Heart left ventricle (tissue), 16 donors: Measurements from ENCODE around the gene DAPK2. TPM values are rescaled to one million over a fixed set of nuclear protein-coding genes. Genes with fewer than 3 reads are reported as not detected.
A peak's percentile ranks its signal among the peaks of the same experiment; 100 is the strongest.

ENCODE experiments used
- ATAC-seq, 4 donors: fragments of 200-7000 bp; cut with Tn5 transposase; one replicate each; pipeline ENCODE4 v1.9.1; 2020 to 2022; ENCODE audit warnings: moderate library complexity in 4 of 4, mild to moderate bottlenecking in 3 of 4, moderate number of reproducible peaks in 1 of 4
- DNase-seq, 5 donors: peaks; one replicate each; pipeline ENCODE4 v3.0.0-alpha.2; 2020
- H3K27ac ChIP-seq, 12 donors: fragments of 200-600 bp; sonication (generic) in 4 of 12; one replicate each; pipeline versions ENCODE4 v1.5.0 to v1.8.0; 2016 to 2022; ENCODE audit warnings: mild to moderate bottlenecking in 2 of 12
- H3K27me3 ChIP-seq, 9 donors: fragments of 200-600 bp; sonication (generic) in 2 of 9; one replicate each; pipeline versions ENCODE4 v1.5.1 to v1.8.0; 2016 to 2022; ENCODE audit warnings: mild to moderate bottlenecking in 3 of 9
- H3K36me3 ChIP-seq, 9 donors: fragments of 200-600 bp; sonication (generic) in 2 of 9; one replicate each; pipeline versions ENCODE4 v1.5.0 to v1.8.0; 2018 to 2022; ENCODE audit warnings: mild to moderate bottlenecking in 2 of 9
- H3K4me1 ChIP-seq, 12 donors: fragments of 200-600 bp; sonication (generic) in 4 of 12; one replicate each; pipeline versions ENCODE4 v1.5.0 to v1.8.0; 2016 to 2022; ENCODE audit warnings: mild to moderate bottlenecking in 3 of 12
- H3K4me3 ChIP-seq, 12 donors: fragments of 200-600 bp; sonication (generic) in 4 of 12; one replicate each; pipeline versions ENCODE4 v1.5.0 to v1.8.0; 2017 to 2022; ENCODE audit warnings: mild to moderate bottlenecking in 9 of 12, moderate library complexity in 4 of 12
- H3K9me3 ChIP-seq, 12 donors: fragments of 200-600 bp; sonication (generic) in 4 of 12; one replicate each; pipeline versions ENCODE4 v1.5.0 to v1.8.0; 2016 to 2022; ENCODE audit warnings: mild to moderate bottlenecking in 1 of 12
- POLR2A ChIP-seq, 2 donors: fragments of 450-650 bp; IDR thresholded peaks; one replicate each; pipeline ENCODE4 v1.6.1; 2017; ENCODE audit warnings: antibody characterized with exemption in 2 of 2, mild to moderate bottlenecking in 2 of 2, moderate library complexity in 2 of 2
- WGBS, 4 donors: extraction: QIAGEN DNeasy Blood & Tissue Kit in 2 of 4; methylation state at CpG; one replicate each; pipeline versions ENCODE4 v1.1.5 to v1.1.7; 2013 to 2018; 5-methylcytosine and 5-hydroxymethylcytosine counted together
- intact Hi-C, 10 donors: fragments of 100-400 bp; cut with DNase I; formaldehyde crosslinking; loops; one replicate each; pipeline versions ENCODE4 v1.11.1 to v1.14.2; 2022
- polyA plus RNA-seq, 2 donors: library from polyadenylated mRNA; stranded (reverse); fragments of 200-250 nt; gene quantifications; one replicate each; pipeline ENCODE4 v1.2.3, GENCODE V29; 2013
- total RNA-seq, 9 donors: library from RNA; depleted of rRNA in 2 of 9; stranded (reverse); fragments of >200 nt in 2 of 9; fragmentation: NEBNext Ultra II Directional in 3 of 9; extraction: Animal tissue kit (Norgen Biotek cat#: 25700) in 3 of 9; gene quantifications; one replicate each; pipeline versions ENCODE4 v1.1.0 to v1.2.4, GENCODE V29; 2016 to 2023
- TF ChIP-seq, protein P1 (sequence below), 12 donors: fragments of 200-600 bp; sonication (generic) in 4 of 12; IDR thresholded peaks; one replicate each; pipeline versions ENCODE4 v1.5.0 to v1.8.0; 2018 to 2022; ENCODE audit warnings: antibody characterized with exemption in 12 of 12, mild to moderate bottlenecking in 5 of 12
- donor health status: ischemic (EF 13 %, LVEDD 7.1; RV severe dilation, severe dysfunction).
- donor health status: healthy with polysubstance abuse.
- donor health status: DM: no; HTN: yes; CAD: no.
- donor health status: DM: no; HTN: no; CAD: no.
- donor health status: ischemic (EF 25% LVEDD 6.9; RV normal size, moderate dysfunction).
- donor health status: ischemic (EF 25% LVEDD 5.7; RV mildly dilated, moderate dysfunction).
- donor health status: healthy.
- donor health status: DM: yes; HTN: yes; CAD: no.
- donor health status: ischemic (EF 35%, LVEDD 5.7; RV mildly dilated, moderate dysfunction).
- donor health status: nonischemic (EF 11% LVEDD 7.7; RV severe dilation, severe dysfunction).
- donor health status: DM: yes; HTN: yes; CAD: no.
- donor health status: PGD.
- donor health status: ischemic (EF 29% LVEDD 5.4; RV normal size, mild dysfunction).
- donor health status: nonischemic (EF 23%, LVEDD 6.1; RV moderate dilation, normal function).

DAPK2 gene
- total and polyA plus RNA-seq, 11 donors = 20.4 to 56.2 (median 26.4) TPM

DNA sequence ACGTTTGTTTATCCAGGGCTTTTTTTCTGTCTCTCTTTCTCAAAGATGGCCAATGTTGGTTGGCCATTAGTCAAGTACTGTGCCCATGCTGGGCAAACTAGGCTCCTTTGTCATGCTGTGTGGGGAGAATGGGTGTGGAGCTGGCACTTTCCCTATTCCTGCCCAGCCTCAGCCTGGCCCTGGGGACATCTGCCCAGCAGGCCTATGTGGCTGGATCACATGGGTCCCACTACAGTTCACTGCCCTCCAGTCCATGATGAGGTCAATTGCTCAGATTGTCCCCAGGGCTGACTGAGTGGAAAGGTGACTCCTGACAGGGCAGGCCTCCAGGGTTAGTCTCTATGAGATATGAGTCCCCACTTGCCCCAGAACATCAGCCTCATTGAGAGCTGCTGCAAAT lies 158.1 kb downstream of the DAPK2 start:
- no peaks in the 10 kb centered on the region for H3K27me3 ChIP-seq
- intact Hi-C loops = no loop called here
- WGBS, 4 donors = 63 to 80% (median 72%) methylated on average over 1 of the region's 1 CpG
- DNase-seq = no peak
- H3K27ac ChIP-seq = peak overlapping the region in 1 of 12 donors; percentile 1
- H3K4me3 ChIP-seq = no peak overlapping the region
- no peak for TF ChIP-seq POLR2A (IDR thresholded peaks at IDR 0.05)
- TF ChIP-seq, protein P1, sequence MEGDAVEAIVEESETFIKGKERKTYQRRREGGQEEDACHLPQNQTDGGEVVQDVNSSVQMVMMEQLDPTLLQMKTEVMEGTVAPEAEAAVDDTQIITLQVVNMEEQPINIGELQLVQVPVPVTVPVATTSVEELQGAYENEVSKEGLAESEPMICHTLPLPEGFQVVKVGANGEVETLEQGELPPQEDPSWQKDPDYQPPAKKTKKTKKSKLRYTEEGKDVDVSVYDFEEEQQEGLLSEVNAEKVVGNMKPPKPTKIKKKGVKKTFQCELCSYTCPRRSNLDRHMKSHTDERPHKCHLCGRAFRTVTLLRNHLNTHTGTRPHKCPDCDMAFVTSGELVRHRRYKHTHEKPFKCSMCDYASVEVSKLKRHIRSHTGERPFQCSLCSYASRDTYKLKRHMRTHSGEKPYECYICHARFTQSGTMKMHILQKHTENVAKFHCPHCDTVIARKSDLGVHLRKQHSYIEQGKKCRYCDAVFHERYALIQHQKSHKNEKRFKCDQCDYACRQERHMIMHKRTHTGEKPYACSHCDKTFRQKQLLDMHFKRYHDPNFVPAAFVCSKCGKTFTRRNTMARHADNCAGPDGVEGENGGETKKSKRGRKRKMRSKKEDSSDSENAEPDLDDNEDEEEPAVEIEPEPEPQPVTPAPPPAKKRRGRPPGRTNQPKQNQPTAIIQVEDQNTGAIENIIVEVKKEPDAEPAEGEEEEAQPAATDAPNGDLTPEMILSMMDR (IDR thresholded peaks at IDR 0.05) = no peak
- H3K36me3 ChIP-seq = no peaks in the 10 kb centered on the region
- H3K9me3 ChIP-seq = no peaks in the 10 kb centered on the region
- peaks cover 0 to 41% (median 5%) of the 10 kb centered on the region in 12 donors for H3K4me1 ChIP-seq
- ATAC-seq = no peak

DNA sequence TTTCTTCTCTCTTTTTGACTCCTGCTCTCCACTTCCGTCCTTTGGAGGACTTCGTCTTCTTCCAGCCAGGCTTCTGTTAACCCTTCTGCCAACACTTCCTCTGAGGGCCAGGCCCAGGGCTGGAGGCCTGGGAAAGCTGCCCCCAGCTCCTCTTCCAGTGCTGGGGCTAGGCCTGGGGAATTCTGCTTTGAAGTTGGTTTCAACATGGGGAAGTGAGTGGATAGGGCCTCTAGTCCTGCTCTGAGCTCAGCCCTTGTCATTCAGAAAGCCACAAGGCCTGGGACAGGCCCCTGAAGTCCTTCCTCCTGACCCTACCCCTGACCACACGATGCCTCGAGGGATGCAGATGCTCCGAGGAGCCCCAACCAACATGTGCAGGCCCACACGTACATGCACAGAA lies 158.7 kb downstream of the DAPK2 start:
- H3K27ac ChIP-seq = peak overlapping the region in 2 of 12 donors; percentile 1 to 33
- peak in 3 of 4 donors; percentile 19 to 41 (median 29) for ATAC-seq
- no peaks in the 10 kb centered on the region for H3K9me3 ChIP-seq
- no peak for DNase-seq
- WGBS, 4 donors = 61 to 73% (median 70%) methylated on average over 5 to 6 of the region's 6 CpGs
- peaks cover 0 to 36% (median 5%) of the 10 kb centered on the region in 12 donors for H3K4me1 ChIP-seq
- H3K4me3 ChIP-seq = no peak overlapping the region
- no peaks in the 10 kb centered on the region for H3K27me3 ChIP-seq
- intact Hi-C loops = no loop called here
- H3K36me3 ChIP-seq = no peaks in the 10 kb centered on the region
- TF ChIP-seq, protein P1 (IDR thresholded peaks at IDR 0.05) = no peak
- no peak for TF ChIP-seq POLR2A (IDR thresholded peaks at IDR 0.05)

DNA sequence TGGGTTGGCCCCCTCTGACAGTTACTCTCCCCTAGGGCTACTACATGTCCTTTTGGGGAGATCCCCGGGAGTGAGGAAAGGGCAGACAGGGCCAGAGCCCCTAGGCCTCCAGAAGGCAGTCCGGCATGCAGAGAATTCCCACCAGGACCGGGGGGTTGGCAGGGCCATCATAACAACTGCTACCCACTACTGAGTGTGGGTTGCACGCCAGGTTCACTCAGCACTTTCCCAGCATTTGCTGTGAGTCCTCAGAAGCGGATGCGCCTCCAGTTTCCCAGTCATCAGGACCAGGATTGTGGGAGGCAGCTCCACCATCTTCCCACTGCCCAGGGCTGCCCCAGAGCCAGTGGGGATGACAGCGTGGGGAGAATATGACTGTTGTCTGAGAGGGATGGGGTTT lies 161.3 kb downstream of the DAPK2 start:
- intact Hi-C loops = no loop called here
- WGBS, 4 donors = 88 to 98% (median 92%) methylated on average over 6 to 7 of the region's 7 CpGs
- DNase-seq = no peak
- ATAC-seq = no peak
- Histone ChIP-seq H3K27me3 (no peaks in the 10 kb centered on the region), H3K36me3 (no peaks in the 10 kb centered on the region), H3K27ac (no peak overlapping the region), H3K4me3 (no peak overlapping the region), H3K4me1 (peaks cover 0 to 39% (median 11%) of the 10 kb centered on the region in 12 donors), H3K9me3 (no peaks in the 10 kb centered on the region)
- no peak for TF ChIP-seq POLR2A (IDR thresholded peaks at IDR 0.05)
- TF ChIP-seq, protein P1 (IDR thresholded peaks at IDR 0.05) = no peak

DNA sequence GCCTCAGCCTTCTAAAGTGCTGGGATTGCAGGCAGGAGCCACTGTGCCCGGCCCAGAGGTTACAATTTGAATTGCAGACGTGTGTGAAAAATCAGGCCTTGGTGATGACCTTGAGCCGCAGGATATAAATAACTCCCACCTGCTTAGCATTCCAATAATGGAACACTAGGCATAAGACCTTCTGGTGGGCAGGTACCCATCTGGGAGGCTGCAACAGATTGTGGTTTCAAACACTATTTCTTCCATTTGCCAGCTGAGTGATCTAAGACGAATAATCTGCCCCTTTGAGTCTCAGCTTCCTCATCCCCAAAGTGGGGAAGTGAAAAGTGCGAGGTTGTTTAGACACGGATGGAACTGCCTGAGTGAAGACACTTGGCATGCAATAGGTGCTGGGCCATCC lies 164.9 kb downstream of the DAPK2 start:
- no peaks in the 10 kb centered on the region for H3K36me3 ChIP-seq
- 64 to 74% (median 67%) methylated on average over 6 of the region's 6 CpGs for WGBS, 4 donors
- ATAC-seq (no peak), DNase-seq (no peak)
- intact Hi-C loops = no loop called here
- H3K27ac ChIP-seq = no peak overlapping the region
- peaks cover 0 to 24% (median 9%) of the 10 kb centered on the region in 12 donors for H3K4me1 ChIP-seq
- H3K9me3 ChIP-seq = no peaks in the 10 kb centered on the region
- TF ChIP-seq, protein P1 (IDR thresholded peaks at IDR 0.05) = no peak
- no peak for TF ChIP-seq POLR2A (IDR thresholded peaks at IDR 0.05)
- no peaks in the 10 kb centered on the region for H3K27me3 ChIP-seq
- no peak overlapping the region for H3K4me3 ChIP-seq
